G401 (cell line): ENCODE results near the gene SDK2. TPM values are rescaled to one million over a fixed set of nuclear protein-coding genes. Genes with fewer than 3 reads are reported as not detected.

ENCODE experiments used
- DNase-seq: peaks from one replicate; pipeline ENCODE4 v3.0.0-alpha.2; 2015; ENCODE audit warnings: low spot score
- in situ Hi-C: cut with HindIII; loops from 2 replicates; pipeline ENCODE4 v1.10.0; 2016; ENCODE audit warnings: low sequenced_read_pairs, mixed read lengths
- total RNA-seq: library from RNA; depleted of rRNA; stranded (reverse); fragments of >200 nt; shearing (Covaris generic); gene quantifications from 2 replicates; pipeline ENCODE4 v1.2.3, GENCODE V29; 2014

SDK2 gene
- total RNA-seq, 1 experiment from 2014 or later = 0.10 TPM

- no peak for DNase-seq
- in situ Hi-C loops = no loop called here
These were observed 289.6 kb downstream of the SDK2 start for GRCh38 chr17:73354423-73355284.

- in situ Hi-C loops = no loop called here
- no peak for DNase-seq
These were observed 292.0 kb downstream of the SDK2 start for GRCh38 chr17:73352261-73352660.

- in situ Hi-C loops = no loop called here
- DNase-seq = no peak
These were observed 292.5 kb downstream of the SDK2 start for GRCh38 chr17:73351764-73352163.

- DNase-seq = no peak
- in situ Hi-C loops = no loop called here
These were observed 293.4 kb downstream of the SDK2 start for GRCh38 chr17:73350864-73351263.

- in situ Hi-C loops = loop anchor here (5.0 kb wide), 1 partner anchor 97 kb away; no protein-coding TSS in a partner anchor
These were observed 294.6 kb downstream of the SDK2 start for GRCh38 chr17:73349647-73350046.

GRCh38 chr17:73349138-73349537, 295.1 kb downstream of the SDK2 start:
- no peak for DNase-seq
- in situ Hi-C loops = loop anchor here (5.0 kb wide), 1 partner anchor 97 kb away; no protein-coding TSS in a partner anchor

More at GRCh38 chr17:73349647-73350046, 294.6 kb downstream of the SDK2 start:
- no peak for DNase-seq

GRCh38 chr17:73348829-73349095, 295.5 kb downstream of the SDK2 start:
- in situ Hi-C loops = loop anchor here (5.0 kb wide), 1 partner anchor 96 kb away; no protein-coding TSS in a partner anchor
- no peak for DNase-seq

GRCh38 chr17:73348018-73348828, 296.0 kb downstream of the SDK2 start:
- in situ Hi-C loops = loop anchor here (5.0 kb wide), 1 partner anchor 96 kb away; no protein-coding TSS in a partner anchor
- no peak for DNase-seq

- DNase-seq = no peak
- in situ Hi-C loops = loop anchor here (5.0 kb wide), 1 partner anchor 95 kb away; no protein-coding TSS in a partner anchor
These were observed 296.9 kb downstream of the SDK2 start for GRCh38 chr17:73347351-73347750.

GRCh38 chr17:73346501-73347162, 297.6 kb downstream of the SDK2 start:
- no peak for DNase-seq
- in situ Hi-C loops = loop anchor here (5.0 kb wide), 1 partner anchor 94 kb away; no protein-coding TSS in a partner anchor

- no peak for DNase-seq
- in situ Hi-C loops = no loop called here
These were observed 300.3 kb downstream of the SDK2 start for GRCh38 chr17:73343739-73344454.

- in situ Hi-C loops = no loop called here
- no peak for DNase-seq
These were observed 301.0 kb downstream of the SDK2 start for GRCh38 chr17:73343168-73343634.

GRCh38 chr17:73342541-73343167, 301.6 kb downstream of the SDK2 start:
- DNase-seq = no peak
- in situ Hi-C loops = no loop called here

GRCh38 chr17:73342050-73342522, 302.2 kb downstream of the SDK2 start:
- in situ Hi-C loops = no loop called here
- DNase-seq = no peak

- in situ Hi-C loops = no loop called here
These were observed 302.7 kb downstream of the SDK2 start for GRCh38 chr17:73341350-73342049.

GRCh38 chr17:73340093-73340596, 304.1 kb downstream of the SDK2 start:
- no peak for DNase-seq
- in situ Hi-C loops = no loop called here

More at GRCh38 chr17:73341350-73342049, 302.7 kb downstream of the SDK2 start:
- no peak for DNase-seq

- in situ Hi-C loops = no loop called here
- no peak for DNase-seq
These were observed 305.6 kb downstream of the SDK2 start for GRCh38 chr17:73338566-73339197.
